ENCODE results near the gene BBX. TPM values are rescaled to one million over a fixed set of nuclear protein-coding genes. Genes with fewer than 3 reads are reported as not detected.

BBX gene
- polyA plus RNA-seq, 1 donor, result 32.0 TPM

GRCh38 chr3:107643038-107643883 lies 120.5 kb downstream of the BBX start:
- H3K9me3 ChIP-seq (ENCODE audit: control insufficient read depth, low read depth, low read length), result no peaks in the 10 kb centered on the region
- H3K4me3 ChIP-seq (ENCODE audit: low read length), result no peak overlapping the region
- 100% methylated on average over 1 of the region's 6 CpGs for WGBS (ENCODE audit: insufficient coverage, low lambda C conversion rate)
- no peak for DNase-seq
- no peak overlapping the region for H3K27ac ChIP-seq (ENCODE audit: low read length)
- H3K4me1 ChIP-seq (ENCODE audit: control insufficient read depth, insufficient read depth, low read length), result no peaks in the 10 kb centered on the region
- H3K36me3 ChIP-seq (ENCODE audit: control insufficient read depth, insufficient read depth, low read length), result no peaks in the 10 kb centered on the region
- no peaks in the 10 kb centered on the region for H3K27me3 ChIP-seq (ENCODE audit: control insufficient read depth, insufficient read depth, low read length)

GRCh38 chr3:107644631-107645030 lies 121.9 kb downstream of the BBX start:
- peaks cover 2% of the 10 kb centered on the region for H3K36me3 ChIP-seq (ENCODE audit: control insufficient read depth, insufficient read depth, low read length)
- no peaks in the 10 kb centered on the region for H3K9me3 ChIP-seq (ENCODE audit: control insufficient read depth, low read depth, low read length)
- no peak overlapping the region for H3K4me3 ChIP-seq (ENCODE audit: low read length)
- no peak overlapping the region for H3K27ac ChIP-seq (ENCODE audit: low read length)
- no peaks in the 10 kb centered on the region for H3K4me1 ChIP-seq (ENCODE audit: control insufficient read depth, insufficient read depth, low read length)
- WGBS (ENCODE audit: insufficient coverage, low lambda C conversion rate), result 80% methylated on average over 1 of the region's 3 CpGs
- DNase-seq, result no peak
- no peaks in the 10 kb centered on the region for H3K27me3 ChIP-seq (ENCODE audit: control insufficient read depth, insufficient read depth, low read length)

GRCh38 chr3:107650788-107651187 lies 128.0 kb downstream of the BBX start:
- DNase-seq, result no peak
- no peaks in the 10 kb centered on the region for H3K4me1 ChIP-seq (ENCODE audit: control insufficient read depth, insufficient read depth, low read length)
- 100% methylated on average over 2 of the region's 3 CpGs for WGBS (ENCODE audit: insufficient coverage, low lambda C conversion rate)
- H3K9me3 ChIP-seq (ENCODE audit: control insufficient read depth, low read depth, low read length), result no peaks in the 10 kb centered on the region
- H3K36me3 ChIP-seq (ENCODE audit: control insufficient read depth, insufficient read depth, low read length), result peaks cover 2% of the 10 kb centered on the region
- no peaks in the 10 kb centered on the region for H3K27me3 ChIP-seq (ENCODE audit: control insufficient read depth, insufficient read depth, low read length)
- H3K4me3 ChIP-seq (ENCODE audit: low read length), result no peak overlapping the region
- no peak overlapping the region for H3K27ac ChIP-seq (ENCODE audit: low read length)

GRCh38 chr3:107651782-107652181 lies 129.0 kb downstream of the BBX start:
- Histone ChIP-seq H3K27ac (ENCODE audit: low read length) (no peak overlapping the region), H3K4me3 (ENCODE audit: low read length) (no peak overlapping the region), H3K4me1 (ENCODE audit: control insufficient read depth, insufficient read depth, low read length) (no peaks in the 10 kb centered on the region), H3K27me3 (ENCODE audit: control insufficient read depth, insufficient read depth, low read length) (no peaks in the 10 kb centered on the region), H3K9me3 (ENCODE audit: control insufficient read depth, low read depth, low read length) (no peaks in the 10 kb centered on the region), H3K36me3 (ENCODE audit: control insufficient read depth, insufficient read depth, low read length) (peaks cover 2% of the 10 kb centered on the region)
- no peak for DNase-seq

GRCh38 chr3:107654218-107654617 lies 131.5 kb downstream of the BBX start:
- Histone ChIP-seq H3K4me3 (ENCODE audit: low read length) (no peak overlapping the region), H3K9me3 (ENCODE audit: control insufficient read depth, low read depth, low read length) (no peaks in the 10 kb centered on the region), H3K27me3 (ENCODE audit: control insufficient read depth, insufficient read depth, low read length) (no peaks in the 10 kb centered on the region), H3K4me1 (ENCODE audit: control insufficient read depth, insufficient read depth, low read length) (no peaks in the 10 kb centered on the region), H3K27ac (ENCODE audit: low read length) (no peak overlapping the region), H3K36me3 (ENCODE audit: control insufficient read depth, insufficient read depth, low read length) (no peaks in the 10 kb centered on the region)
- DNase-seq, result no peak
- WGBS (ENCODE audit: insufficient coverage, low lambda C conversion rate), result 89% methylated on average over 1 of the region's 1 CpG

- Histone ChIP-seq H3K27me3 (ENCODE audit: control insufficient read depth, insufficient read depth, low read length) (no peaks in the 10 kb centered on the region), H3K4me1 (ENCODE audit: control insufficient read depth, insufficient read depth, low read length) (no peaks in the 10 kb centered on the region), H3K36me3 (ENCODE audit: control insufficient read depth, insufficient read depth, low read length) (no peaks in the 10 kb centered on the region), H3K27ac (ENCODE audit: low read length) (no peak overlapping the region), H3K9me3 (ENCODE audit: control insufficient read depth, low read depth, low read length) (no peaks in the 10 kb centered on the region), H3K4me3 (ENCODE audit: low read length) (no peak overlapping the region)
- WGBS (ENCODE audit: insufficient coverage, low lambda C conversion rate), result 100% methylated on average over 1 of the region's 2 CpGs
- DNase-seq, result no peak
Measured at GRCh38 chr3:107657971-107658370, 135.2 kb downstream of the BBX start.

GRCh38 chr3:107660306-107660976 lies 137.7 kb downstream of the BBX start:
- DNase-seq, result no peak
- H3K9me3 ChIP-seq (ENCODE audit: control insufficient read depth, low read depth, low read length), result no peaks in the 10 kb centered on the region
- no peaks in the 10 kb centered on the region for H3K4me1 ChIP-seq (ENCODE audit: control insufficient read depth, insufficient read depth, low read length)
- no peak overlapping the region for H3K4me3 ChIP-seq (ENCODE audit: low read length)
- no peaks in the 10 kb centered on the region for H3K36me3 ChIP-seq (ENCODE audit: control insufficient read depth, insufficient read depth, low read length)
- no peaks in the 10 kb centered on the region for H3K27me3 ChIP-seq (ENCODE audit: control insufficient read depth, insufficient read depth, low read length)
- WGBS (ENCODE audit: insufficient coverage, low lambda C conversion rate), result 83% methylated on average over 1 of the region's 3 CpGs
- H3K27ac ChIP-seq (ENCODE audit: low read length), result no peak overlapping the region

- Histone ChIP-seq H3K27me3 (ENCODE audit: control insufficient read depth, insufficient read depth, low read length) (no peaks in the 10 kb centered on the region), H3K9me3 (ENCODE audit: control insufficient read depth, low read depth, low read length) (no peaks in the 10 kb centered on the region), H3K27ac (ENCODE audit: low read length) (no peak overlapping the region), H3K36me3 (ENCODE audit: control insufficient read depth, insufficient read depth, low read length) (peaks cover 3% of the 10 kb centered on the region), H3K4me3 (ENCODE audit: low read length) (no peak overlapping the region), H3K4me1 (ENCODE audit: control insufficient read depth, insufficient read depth, low read length) (no peaks in the 10 kb centered on the region)
- 83% methylated on average over 3 of the region's 3 CpGs for WGBS (ENCODE audit: insufficient coverage, low lambda C conversion rate)
- DNase-seq, result no peak
Measured at GRCh38 chr3:107661447-107662123, 138.8 kb downstream of the BBX start.

- WGBS (ENCODE audit: insufficient coverage, low lambda C conversion rate), result 83% methylated on average over 1 of the region's 4 CpGs
- Histone ChIP-seq H3K27me3 (ENCODE audit: control insufficient read depth, insufficient read depth, low read length) (no peaks in the 10 kb centered on the region), H3K9me3 (ENCODE audit: control insufficient read depth, low read depth, low read length) (no peaks in the 10 kb centered on the region), H3K4me3 (ENCODE audit: low read length) (no peak overlapping the region), H3K4me1 (ENCODE audit: control insufficient read depth, insufficient read depth, low read length) (no peaks in the 10 kb centered on the region), H3K36me3 (ENCODE audit: control insufficient read depth, insufficient read depth, low read length) (peaks cover 3% of the 10 kb centered on the region), H3K27ac (ENCODE audit: low read length) (no peak overlapping the region)
- DNase-seq, result peak in 1 of 2 donors; percentile 26
Measured at GRCh38 chr3:107662124-107662507, 139.4 kb downstream of the BBX start.

GRCh38 chr3:107662586-107662985 lies 139.8 kb downstream of the BBX start:
- no peaks in the 10 kb centered on the region for H3K4me1 ChIP-seq (ENCODE audit: control insufficient read depth, insufficient read depth, low read length)
- H3K27me3 ChIP-seq (ENCODE audit: control insufficient read depth, insufficient read depth, low read length), result no peaks in the 10 kb centered on the region
- no peak overlapping the region for H3K27ac ChIP-seq (ENCODE audit: low read length)
- H3K36me3 ChIP-seq (ENCODE audit: control insufficient read depth, insufficient read depth, low read length), result peaks cover 3% of the 10 kb centered on the region
- WGBS (ENCODE audit: insufficient coverage, low lambda C conversion rate), result 65% methylated on average over 2 of the region's 7 CpGs
- no peak overlapping the region for H3K4me3 ChIP-seq (ENCODE audit: low read length)
- no peaks in the 10 kb centered on the region for H3K9me3 ChIP-seq (ENCODE audit: control insufficient read depth, low read depth, low read length)
- DNase-seq, result no peak
